ENCODE results near the gene PPFIA2. TPM values are rescaled to one million over a fixed set of nuclear protein-coding genes. Genes with fewer than 3 reads are reported as not detected.

PPFIA2 gene
- total and polyA plus RNA-seq, 8 donors: 0.15 to 9.9 (median 2.2) TPM

DNA sequence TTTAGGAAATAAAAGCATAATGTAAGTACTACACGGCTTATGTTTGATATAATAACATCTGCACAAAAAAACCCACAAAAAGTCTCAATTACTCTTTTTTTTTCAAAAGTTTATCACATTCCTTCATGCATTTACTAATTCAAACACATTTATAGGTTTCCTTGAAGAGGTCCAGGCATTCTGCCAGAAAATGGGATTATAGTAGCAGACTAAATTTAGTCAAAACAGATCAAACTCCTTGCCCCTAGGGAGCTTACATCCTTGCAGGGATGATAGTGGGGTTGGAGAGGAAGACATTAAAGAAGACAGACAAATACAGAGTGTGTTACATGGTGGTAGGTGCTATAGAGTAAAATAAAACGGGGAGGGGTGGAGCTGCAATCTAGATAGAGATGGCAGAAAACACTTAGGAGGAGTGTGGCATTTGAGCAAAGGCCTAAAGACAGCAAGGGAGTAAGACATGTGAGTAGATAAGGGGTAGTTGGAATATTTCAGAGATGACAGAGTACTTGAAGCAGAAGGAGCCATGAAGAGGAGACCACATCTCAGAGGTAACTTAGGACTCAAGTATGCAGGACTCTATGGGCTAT lies 266.9 kb downstream of the PPFIA2 start:
- WGBS, 5 donors: 50 to 62% (median 57%) methylated on average over 2 of the region's 2 CpGs
- Histone ChIP-seq H3K36me3 (no peaks in the 10 kb centered on the region), H3K9me3 (no peaks in the 10 kb centered on the region), H3K27ac (no peak overlapping the region), H3K27me3 (no peaks in the 10 kb centered on the region), H3K4me1 (no peaks in the 10 kb centered on the region), H3K4me3 (no peak overlapping the region)
- intact Hi-C loops (cut with DNase I; ENCODE audit: low total_unique reads): no loop called here
- TF ChIP-seq EP300 (IDR thresholded peaks at IDR 0.05) (no peak), POLR2A (IDR thresholded peaks at IDR 0.05) (no peak), POLR2AphosphoS5 (IDR thresholded peaks at IDR 0.05) (no peak)
- TF ChIP-seq, protein P1, sequence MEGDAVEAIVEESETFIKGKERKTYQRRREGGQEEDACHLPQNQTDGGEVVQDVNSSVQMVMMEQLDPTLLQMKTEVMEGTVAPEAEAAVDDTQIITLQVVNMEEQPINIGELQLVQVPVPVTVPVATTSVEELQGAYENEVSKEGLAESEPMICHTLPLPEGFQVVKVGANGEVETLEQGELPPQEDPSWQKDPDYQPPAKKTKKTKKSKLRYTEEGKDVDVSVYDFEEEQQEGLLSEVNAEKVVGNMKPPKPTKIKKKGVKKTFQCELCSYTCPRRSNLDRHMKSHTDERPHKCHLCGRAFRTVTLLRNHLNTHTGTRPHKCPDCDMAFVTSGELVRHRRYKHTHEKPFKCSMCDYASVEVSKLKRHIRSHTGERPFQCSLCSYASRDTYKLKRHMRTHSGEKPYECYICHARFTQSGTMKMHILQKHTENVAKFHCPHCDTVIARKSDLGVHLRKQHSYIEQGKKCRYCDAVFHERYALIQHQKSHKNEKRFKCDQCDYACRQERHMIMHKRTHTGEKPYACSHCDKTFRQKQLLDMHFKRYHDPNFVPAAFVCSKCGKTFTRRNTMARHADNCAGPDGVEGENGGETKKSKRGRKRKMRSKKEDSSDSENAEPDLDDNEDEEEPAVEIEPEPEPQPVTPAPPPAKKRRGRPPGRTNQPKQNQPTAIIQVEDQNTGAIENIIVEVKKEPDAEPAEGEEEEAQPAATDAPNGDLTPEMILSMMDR (IDR thresholded peaks at IDR 0.05): no peak
- DNase-seq: peak in 1 of 2 donors; percentile 5

DNA sequence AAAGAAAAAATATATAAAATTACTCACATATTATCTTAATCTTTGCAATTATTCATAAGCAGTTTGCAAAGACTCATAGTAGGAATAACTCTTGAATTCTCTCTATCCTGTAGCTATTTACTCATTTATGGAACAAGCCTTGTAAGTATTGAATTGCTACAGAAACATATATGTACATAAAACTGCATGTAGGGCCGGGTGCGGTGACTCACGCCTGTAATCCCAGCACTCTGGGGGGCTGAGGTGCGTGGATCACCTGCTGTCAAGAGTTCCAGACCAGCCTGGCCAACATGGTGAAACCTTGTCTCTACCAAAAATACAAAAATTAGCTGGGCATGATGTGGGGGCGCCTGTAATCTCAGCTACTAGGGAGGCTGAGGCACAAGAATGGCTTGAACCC lies 286.2 kb downstream of the PPFIA2 start:
- intact Hi-C loops (cut with DNase I; ENCODE audit: low total_unique reads): no loop called here
- TF ChIP-seq POLR2A (IDR thresholded peaks at IDR 0.05) (no peak), EP300 (IDR thresholded peaks at IDR 0.05) (no peak), POLR2AphosphoS5 (IDR thresholded peaks at IDR 0.05) (no peak)
- TF ChIP-seq, protein P1 (IDR thresholded peaks at IDR 0.05): no peak
- no peaks in the 10 kb centered on the region for H3K9me3 ChIP-seq
- H3K4me3 ChIP-seq: no peak overlapping the region
- H3K36me3 ChIP-seq: no peaks in the 10 kb centered on the region
- no peaks in the 10 kb centered on the region for H3K4me1 ChIP-seq
- 74 to 84% (median 80%) methylated on average over 5 of the region's 5 CpGs for WGBS, 5 donors
- DNase-seq: no peak
- H3K27ac ChIP-seq: no peak overlapping the region
- H3K27me3 ChIP-seq: no peaks in the 10 kb centered on the region

DNA sequence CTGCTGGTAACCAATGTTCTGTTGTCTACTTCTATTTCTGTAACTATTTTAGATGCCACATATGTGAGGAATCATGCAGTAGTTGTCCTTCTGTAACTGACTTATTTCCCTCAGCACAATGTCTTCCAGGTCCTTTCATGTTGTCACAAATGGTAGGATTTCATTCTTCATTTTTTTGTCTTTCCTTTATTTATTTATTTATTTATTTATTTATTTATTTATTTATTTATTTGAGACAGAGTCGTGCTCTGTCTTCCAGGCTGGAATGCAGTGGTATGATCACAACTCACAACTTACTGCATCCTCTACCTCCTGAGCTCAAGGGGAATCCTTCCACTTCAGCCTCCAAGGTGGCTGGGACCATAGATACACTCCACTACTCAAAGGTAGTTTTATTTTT lies 288.2 kb downstream of the PPFIA2 start:
- DNase-seq: no peak
- Histone ChIP-seq H3K4me3 (no peak overlapping the region), H3K36me3 (no peaks in the 10 kb centered on the region), H3K27ac (no peak overlapping the region), H3K27me3 (no peaks in the 10 kb centered on the region), H3K9me3 (no peaks in the 10 kb centered on the region), H3K4me1 (no peaks in the 10 kb centered on the region)
- intact Hi-C loops (cut with DNase I; ENCODE audit: low total_unique reads): no loop called here
- TF ChIP-seq POLR2A (IDR thresholded peaks at IDR 0.05) (no peak), POLR2AphosphoS5 (IDR thresholded peaks at IDR 0.05) (no peak), EP300 (IDR thresholded peaks at IDR 0.05) (no peak)
- TF ChIP-seq, protein P1 (IDR thresholded peaks at IDR 0.05): no peak
- 40 to 68% (median 54%) methylated on average over 1 of the region's 1 CpG for WGBS, 5 donors

DNA sequence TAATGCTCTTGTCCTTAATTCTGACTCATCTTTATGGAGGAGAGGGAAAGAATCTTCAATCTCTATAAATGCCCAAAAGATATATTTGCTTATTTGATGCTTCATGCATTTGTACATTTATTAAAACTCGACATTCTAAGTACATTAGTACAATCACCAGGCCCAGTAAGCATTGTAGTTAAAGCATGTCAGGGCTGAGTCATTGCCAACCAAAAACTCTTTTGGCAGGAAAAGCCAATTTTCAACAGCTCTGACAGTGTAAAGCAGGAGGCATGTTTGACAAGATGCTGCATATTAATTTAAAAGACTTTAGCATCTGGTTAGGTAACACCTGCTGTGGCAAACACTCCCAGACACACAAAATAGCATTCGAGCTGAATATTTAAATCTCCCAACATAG lies 290.9 kb downstream of the PPFIA2 start:
- Histone ChIP-seq H3K4me3 (no peak overlapping the region), H3K36me3 (no peaks in the 10 kb centered on the region), H3K9me3 (no peaks in the 10 kb centered on the region), H3K27me3 (no peaks in the 10 kb centered on the region), H3K4me1 (no peaks in the 10 kb centered on the region), H3K27ac (no peak overlapping the region)
- intact Hi-C loops (cut with DNase I; ENCODE audit: low total_unique reads): no loop called here
- DNase-seq: peak in 1 of 2 donors; percentile 22
- WGBS, 5 donors: 34 to 61% (median 50%) methylated on average over 2 of the region's 2 CpGs
- TF ChIP-seq POLR2A (IDR thresholded peaks at IDR 0.05): no peak
- no peak for TF ChIP-seq EP300 (IDR thresholded peaks at IDR 0.05)
- TF ChIP-seq, protein P1 (IDR thresholded peaks at IDR 0.05): no peak
- no peak for TF ChIP-seq POLR2AphosphoS5 (IDR thresholded peaks at IDR 0.05)

All from stomach (tissue), 9 donors.